Measurements from ENCODE around the gene CHID1.

DNA sequence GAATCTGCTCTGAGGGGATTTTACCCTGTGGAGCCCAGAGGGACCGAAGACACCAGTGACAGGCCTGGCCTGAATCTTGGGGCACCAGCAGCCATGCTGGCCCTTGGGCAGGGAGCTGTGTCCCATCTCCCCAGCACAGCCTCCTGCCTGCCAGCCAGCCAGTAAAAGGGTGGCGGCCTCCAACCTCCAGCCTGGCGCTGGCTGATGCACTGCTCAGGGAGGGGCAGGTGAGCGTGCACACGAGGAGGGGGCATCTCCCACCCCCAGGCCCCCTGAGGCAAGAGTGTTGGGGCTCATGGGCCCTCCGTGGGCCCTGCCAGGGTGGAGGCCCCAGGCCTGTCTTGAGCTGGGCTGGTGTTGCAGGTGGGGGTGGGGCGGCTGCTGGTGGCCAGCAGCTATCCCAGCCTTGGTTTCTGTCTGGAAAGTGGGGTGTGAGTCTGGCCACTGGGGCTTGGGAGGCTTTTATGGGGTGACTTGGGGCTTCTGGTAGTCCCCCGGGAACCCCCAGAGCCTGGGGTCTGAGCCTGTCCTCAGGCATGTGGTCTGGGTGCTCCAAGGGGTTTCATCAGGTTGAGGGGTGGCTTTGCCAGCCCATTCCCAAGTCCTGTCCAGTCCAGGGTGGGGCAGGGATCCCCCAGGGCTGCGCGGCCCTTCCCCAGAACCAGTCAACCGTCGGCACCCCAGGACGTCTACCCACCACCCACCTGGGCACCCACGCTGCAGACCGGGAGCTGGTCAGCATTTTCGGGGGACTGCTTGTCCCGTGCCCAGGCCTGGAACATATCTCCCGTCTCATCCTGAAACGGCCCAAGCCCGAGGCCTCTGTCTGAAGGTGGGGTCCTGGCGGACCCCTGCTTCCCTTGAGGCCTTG, 50.1 kb downstream of the CHID1 start:
- no peak for TF ChIP-seq CTCF (IDR thresholded peaks at IDR 0.05; ENCODE audit: low read depth, low read length)
- no peak for TF ChIP-seq POLR2A (IDR thresholded peaks at IDR 0.05; ENCODE audit: extremely low read depth, insufficient read length)
- TF ChIP-seq, protein P1, sequence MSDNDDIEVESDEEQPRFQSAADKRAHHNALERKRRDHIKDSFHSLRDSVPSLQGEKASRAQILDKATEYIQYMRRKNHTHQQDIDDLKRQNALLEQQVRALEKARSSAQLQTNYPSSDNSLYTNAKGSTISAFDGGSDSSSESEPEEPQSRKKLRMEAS (IDR thresholded peaks at IDR 0.05; ENCODE audit: low read depth, low read length), result no peak

Data from NB4 (cell line).